CD1c-positive myeloid dendritic cell (primary cell): ENCODE results near the gene GALNT6.
A peak's percentile ranks its signal among the peaks of the same experiment; 100 is the strongest.

ENCODE experiments used
- DNase-seq: peaks from one replicate; pipeline ENCODE4 v3.0.0-alpha.2; 2016; ENCODE audit errors: extremely low spot score

Gene GALNT6

DNA sequence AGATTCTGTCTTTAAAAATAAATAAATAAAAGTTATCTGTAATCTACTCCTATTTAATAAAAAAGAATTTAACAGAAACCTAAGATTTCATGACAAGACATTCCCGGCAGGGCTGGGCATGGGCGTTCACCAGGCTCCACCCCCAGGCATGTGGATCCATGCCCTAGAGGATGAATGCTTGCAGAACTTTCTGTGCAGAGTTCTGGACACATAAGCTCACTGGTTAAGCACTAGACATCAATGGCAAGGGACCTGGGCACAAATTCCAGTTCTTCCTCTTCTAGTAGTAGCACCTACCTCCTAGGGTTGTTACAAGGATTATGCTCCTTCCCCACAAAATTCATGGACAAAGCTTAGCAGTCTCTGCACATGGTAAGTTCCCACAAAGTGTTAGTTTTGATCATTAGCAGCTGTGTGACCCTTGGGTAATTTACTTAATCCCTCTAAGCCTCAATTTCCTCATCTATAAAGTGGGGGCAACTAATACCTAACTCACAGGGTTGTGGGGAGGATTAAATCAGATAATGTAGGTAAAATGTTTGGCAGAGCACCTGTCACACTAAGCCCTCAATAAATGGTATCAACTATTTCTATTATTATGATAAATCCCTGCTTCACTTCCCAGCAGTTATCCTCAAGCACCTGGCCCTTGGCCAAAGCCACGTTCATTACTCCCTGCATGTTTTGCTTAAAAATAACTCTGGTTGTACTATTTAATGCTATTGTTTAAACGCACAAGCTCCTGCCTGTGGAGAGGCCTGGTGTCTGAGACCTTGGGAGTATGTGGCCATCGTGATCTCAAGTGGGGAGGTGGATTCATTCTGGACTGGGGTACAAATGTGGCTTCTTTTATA is 9.8 kb downstream of the GALNT6 start:
- DNase-seq, result no peak

DNA sequence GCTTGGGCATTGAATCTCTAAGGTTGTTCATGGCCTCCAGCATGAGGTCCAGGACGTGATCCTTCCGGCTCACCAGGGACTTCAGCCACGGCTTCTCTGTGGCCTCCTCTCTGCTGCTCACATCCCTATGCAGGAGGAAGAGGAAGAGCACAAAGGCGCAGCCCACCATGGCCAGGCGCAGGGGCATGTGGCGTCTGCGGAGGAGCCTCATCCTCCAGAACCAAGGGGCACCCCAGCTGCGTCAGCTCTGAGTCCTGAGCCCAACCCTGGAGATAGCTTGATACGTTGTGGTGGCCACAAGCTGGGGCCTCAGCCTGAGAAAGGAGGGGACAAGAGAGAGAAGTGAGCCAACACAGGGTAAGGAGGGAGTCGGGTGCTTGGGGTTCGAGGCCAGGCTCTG is 11.6 kb downstream of the GALNT6 start:
- no peak for DNase-seq

DNA sequence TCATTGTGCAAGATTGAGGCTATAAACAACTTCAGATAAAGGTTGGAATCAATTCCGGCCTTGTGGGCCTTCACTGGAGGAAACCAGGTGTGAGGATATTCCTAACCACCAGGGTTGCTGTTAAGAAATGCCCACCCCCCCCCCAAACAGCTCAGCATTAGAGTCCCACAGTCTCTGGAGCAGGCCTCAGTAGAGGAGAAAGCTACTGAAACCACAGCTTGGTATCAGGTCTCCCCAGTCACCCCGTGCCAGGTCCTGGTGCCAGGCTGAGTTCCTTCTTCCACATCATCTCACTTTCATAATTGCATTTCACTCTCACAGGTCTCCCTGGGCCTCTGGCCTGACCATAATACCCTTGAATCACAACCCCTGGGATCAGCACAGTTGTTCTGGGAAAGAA is 12.5 kb downstream of the GALNT6 start:
- no peak for DNase-seq

- no peak for DNase-seq
These were observed 13.9 kb downstream of the GALNT6 start for GRCh38 chr12:51377099-51377984.

- DNase-seq, result no peak
These were observed 16.4 kb downstream of the GALNT6 start for GRCh38 chr12:51374856-51375255.

DNA sequence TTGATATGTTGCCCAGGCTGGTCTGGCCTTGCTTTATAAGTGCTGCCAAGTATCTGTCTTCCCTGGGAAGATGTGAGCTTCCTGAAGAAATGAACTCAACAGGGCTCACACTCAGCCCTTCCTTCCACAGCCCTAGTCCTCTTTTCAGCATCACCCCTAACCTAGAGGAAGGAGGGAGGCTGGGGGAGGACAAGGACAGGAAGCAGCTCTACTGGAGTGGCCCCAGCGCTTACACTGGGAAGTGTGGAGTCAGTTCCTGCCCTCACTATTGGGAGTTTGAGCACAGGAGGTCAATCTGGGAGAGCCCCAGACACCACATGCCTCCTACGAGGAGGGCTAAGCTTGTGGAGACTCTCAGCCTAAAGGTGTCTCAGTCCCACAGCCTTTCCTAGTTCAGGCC is 16.8 kb downstream of the GALNT6 start:
- DNase-seq, result no peak

- DNase-seq, result peak; percentile 77
These were observed 18.0 kb downstream of the GALNT6 start for GRCh38 chr12:51373187-51373586.

DNA sequence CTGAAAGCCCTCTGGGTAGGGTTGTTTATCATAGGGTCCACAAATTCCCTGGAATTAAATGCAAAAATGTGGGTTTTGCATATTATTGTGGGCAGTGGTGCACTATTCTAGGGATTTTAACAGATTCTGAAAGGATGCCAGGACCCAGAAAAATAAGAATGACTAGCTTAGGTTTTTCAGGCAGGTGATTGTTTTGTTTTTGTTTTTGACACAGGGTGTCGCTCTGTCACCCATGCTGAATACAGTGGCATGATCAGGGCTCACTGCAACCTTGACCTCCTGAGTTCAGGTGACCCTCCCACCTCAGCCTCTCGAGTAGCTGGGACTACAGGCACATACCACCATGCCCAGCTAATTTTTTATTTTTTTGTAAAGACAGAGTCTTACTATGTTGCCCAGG is 19.2 kb downstream of the GALNT6 start:
- no peak for DNase-seq

DNA sequence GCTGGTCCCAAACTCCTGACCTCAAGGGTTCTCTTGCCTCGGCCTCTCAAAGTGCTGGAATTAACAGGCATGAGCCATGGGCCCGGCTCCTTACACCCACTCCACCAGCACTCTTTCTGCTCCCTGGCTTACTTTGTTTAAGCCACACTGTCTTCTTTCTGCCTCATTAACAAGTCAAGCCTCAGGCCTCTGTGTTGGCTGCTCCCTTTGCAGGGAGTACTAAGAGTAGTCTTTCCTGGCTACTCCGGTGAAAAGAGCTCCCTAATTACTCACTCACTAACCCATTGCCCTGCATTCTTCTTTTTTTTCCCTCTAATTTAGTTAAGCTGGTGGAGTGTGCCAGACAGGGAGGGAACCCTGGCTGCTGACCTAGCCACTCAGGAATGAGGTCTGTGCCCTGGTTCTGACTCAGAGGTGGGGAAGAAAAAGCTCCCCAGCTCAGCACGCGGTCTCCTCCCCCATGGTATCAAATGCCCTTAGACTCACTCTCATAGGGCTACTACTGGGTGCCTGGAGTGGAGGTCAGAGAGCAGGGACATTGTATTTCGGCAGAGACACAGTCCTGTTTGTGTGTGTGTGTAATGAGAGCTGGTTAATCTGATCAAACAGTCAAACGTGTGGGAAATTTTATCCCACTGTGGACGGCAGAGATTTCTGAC is 19.8 kb downstream of the GALNT6 start:
- DNase-seq, result peak; percentile 4

DNA sequence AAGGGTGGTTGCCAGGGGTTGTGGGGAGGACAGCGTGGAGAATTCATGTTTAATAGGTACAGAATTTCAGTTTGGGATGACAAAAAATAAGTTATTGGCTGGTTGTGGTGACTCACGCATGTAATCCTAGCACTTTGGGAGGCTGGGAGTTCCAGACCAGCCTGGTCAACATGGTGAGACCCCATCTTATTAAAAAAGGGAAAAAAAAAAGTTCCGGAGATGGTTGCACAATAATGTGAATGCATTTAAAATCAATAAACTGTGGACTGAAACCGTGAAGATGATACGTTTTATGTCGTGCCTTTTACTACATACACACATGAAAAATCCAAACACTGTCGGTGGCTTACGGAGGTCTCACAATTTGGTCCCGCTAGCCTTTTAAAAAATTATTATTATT is 20.5 kb downstream of the GALNT6 start:
- no peak for DNase-seq

DNA sequence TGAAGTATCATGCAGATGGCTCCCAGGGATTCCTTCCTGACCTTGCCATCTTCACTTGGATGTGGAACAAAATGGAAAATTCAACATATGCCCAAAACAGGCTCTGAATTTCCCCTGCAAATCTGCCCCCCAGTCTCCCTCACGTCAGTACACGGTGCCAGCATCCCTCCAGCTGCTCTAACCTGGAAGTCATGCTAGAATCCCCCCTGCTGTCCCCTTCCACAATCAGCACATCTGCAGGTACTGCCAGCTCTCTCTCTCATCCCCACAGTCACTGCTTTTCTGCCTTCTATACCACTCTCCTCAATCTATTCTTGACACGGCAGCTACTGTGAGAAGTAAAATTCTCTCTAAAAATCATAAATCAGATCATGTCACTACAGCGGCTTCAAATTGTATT is 21.6 kb downstream of the GALNT6 start:
- no peak for DNase-seq

DNA sequence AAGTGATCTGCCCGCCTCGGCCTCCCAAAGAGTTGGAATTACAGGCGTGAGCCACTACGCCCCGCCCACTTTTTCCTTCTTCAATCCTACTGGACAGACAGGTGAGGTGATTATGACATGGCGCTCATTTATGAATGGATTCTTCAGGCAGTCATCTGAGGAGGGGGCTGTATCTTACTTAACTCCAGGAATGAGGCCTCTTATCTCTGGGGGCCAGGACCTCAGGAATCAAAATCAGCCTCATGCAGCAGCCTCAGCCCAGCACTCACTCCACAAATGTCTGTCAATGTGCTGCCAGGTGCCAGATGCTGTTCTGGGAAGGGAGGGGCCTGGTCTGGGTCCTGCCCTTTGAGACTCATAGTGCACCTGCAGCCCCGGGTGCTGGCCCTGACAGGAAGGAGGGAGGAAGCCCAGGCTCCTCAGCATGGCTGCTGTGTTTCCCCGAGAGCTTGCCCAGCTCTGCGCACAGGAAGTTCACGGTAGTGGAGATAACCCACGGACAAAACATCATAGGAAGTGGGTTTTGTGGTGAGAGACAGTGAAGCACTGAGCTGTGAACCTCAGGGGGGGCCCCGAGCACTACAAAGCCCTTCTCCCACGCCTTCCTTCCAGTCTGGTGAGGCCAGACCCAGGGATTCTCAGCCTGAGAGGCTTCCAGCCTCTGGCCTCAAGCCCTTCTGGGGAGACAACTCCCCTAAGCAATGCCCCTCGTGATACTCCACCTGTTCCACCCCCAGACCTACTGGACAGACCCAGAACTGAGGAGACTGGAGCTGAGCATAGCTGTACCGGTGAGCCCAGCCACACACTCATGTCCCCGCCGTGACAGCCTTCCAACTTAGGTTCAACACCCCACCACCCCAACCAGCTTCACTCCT is 22.3 kb downstream of the GALNT6 start:
- DNase-seq, result peak; percentile 90

- no peak for DNase-seq
These were observed 25.9 kb downstream of the GALNT6 start for GRCh38 chr12:51365276-51365675.

GRCh38 chr12:51364001-51364400 is 27.2 kb downstream of the GALNT6 start:
- no peak for DNase-seq

DNA sequence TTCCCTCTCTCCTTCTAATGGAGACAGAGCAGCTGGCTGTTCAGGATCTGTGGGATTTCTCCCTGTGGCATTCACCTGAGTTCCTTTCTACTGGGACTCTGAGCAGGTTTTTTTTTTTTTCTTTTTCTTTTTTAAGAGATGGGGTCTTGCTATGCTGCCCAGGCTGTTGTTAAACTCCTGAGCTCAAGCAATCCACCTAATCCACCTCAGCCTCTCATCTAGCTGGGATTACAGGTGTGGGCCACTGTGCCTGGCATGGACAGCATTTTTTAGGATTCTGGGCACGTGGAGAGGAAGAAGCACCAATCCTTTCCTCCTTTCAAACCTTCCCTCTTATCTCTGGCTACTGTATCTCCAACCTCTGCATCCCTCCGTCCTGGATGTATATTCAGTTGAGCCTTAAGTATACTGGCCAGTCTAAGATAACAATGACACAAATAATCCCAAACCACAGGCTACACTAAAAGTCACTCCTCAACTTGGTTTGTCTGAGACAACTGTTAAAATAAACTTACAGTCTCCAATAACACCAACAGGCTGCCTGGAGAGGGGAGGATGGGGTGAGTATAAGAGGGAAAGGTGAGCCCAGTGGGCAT is 28.4 kb downstream of the GALNT6 start:
- DNase-seq, result no peak

- DNase-seq, result no peak
These were observed 28.9 kb downstream of the GALNT6 start for GRCh38 chr12:51362307-51362706.

DNA sequence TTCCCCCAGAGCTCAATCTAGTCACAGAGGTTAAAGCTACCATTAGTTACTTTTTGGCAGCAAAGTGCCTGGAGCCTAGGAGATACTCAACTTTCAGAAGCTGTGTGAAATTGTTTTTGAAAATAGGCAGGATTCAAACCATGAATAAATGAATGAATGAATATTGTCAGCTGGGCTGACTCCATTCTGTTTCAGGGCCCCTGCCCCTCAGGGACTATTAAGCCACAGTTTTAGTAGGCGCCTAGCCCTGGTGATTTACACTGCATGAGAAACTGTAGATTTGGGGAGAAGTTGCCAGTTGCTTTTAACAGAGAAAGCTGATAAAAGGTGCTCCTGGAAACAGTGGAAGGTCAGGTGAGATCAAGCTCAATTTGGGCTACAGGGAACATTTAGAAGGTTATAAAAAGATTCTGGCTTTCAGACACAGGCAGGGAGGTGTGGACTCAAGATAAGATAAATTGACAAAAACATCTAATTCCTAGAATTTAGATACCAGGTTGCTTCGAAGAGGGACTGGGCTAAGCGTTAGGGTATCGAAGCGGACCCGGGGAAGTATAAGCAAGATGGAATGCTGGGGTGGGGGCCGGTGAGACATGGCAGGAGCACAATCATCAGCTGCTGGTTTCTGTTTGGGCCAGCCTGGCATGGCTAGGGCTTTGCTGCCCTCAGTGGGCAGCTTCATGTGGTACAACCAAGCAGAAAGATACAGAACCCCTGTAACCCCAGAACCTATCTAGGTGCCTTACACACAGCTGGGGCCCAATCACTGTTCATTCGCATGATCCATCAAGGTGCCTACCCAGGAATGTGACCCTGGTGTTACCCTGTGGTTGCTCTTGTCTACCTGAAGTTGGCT is 29.8 kb downstream of the GALNT6 start:
- DNase-seq, result no peak

DNA sequence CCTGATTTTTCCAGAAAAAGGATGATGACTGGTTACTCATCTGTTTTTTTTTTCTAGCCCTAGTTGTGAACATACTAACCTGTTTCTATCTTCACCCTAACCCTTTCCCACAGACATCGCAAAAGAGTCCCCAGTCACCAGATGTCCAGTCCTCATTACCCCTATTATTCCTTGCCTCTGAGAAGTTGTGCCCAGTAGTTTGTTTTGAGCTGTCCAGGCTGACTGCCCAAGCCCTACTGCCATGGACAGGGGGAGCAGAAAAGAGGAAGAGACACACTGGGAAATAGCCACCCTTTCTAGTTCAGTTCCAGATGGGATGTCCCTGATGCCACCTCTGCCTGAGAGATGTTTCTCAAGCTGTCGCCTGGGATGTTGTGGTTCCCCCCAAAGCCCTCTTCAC is 30.9 kb downstream of the GALNT6 start:
- DNase-seq, result no peak

GRCh38 chr12:51359851-51360250 is 31.4 kb downstream of the GALNT6 start:
- no peak for DNase-seq

DNA sequence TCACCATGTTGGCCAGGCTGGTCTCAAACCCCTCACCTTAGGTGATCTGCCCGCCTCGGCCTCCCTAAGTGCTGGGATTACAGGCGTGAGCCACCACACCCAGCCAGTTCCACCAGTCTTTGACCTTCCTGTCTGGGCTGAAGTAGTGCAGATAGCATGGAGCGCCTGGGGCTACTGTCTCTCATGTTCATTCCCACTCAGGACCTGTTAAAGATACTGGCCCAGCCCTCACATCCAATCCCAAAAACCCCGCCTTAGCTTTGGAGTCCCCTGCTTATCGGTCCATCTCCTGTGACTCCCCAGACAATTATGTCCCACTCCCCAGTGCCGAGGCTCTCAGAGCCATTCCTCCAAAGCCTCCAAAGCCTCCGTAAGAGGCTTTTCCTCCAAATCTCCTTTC is 32.7 kb downstream of the GALNT6 start:
- DNase-seq, result no peak
